COLO668 (cell line): ENCODE measurements around the gene ETS1.

Experiments
- DNase-seq: peaks from one replicate; lab custom pipeline; 2025; ENCODE audit not compliant: unreplicated experiment; lab: John Stamatoyannopoulos, UW

The ETS1 gene

GRCh38 chr11:128587415-128587814 lies at the start of gene ETS1:
ETS1 (minus strand) TSS chr11:128587558; CDS start chr11:128573130, 14,428 bp downstream.
- DNase-seq: no peak

- no peak for DNase-seq
Observed at GRCh38 chr11:128634395-128634794, 47.0 kb upstream of the ETS1 start.

GRCh38 chr11:128633384-128633965 lies 46.1 kb upstream of the ETS1 start:
- no peak for DNase-seq

- peak; percentile 34 for DNase-seq
Observed at GRCh38 chr11:128632141-128632791, 44.9 kb upstream of the ETS1 start.

- DNase-seq: peak; percentile 87
Observed at GRCh38 chr11:128630367-128631230, 43.2 kb upstream of the ETS1 start.

- no peak for DNase-seq
Observed at GRCh38 chr11:128629516-128630106, 42.3 kb upstream of the ETS1 start.

- no peak for DNase-seq
Observed at GRCh38 chr11:128628686-128629085, 41.3 kb upstream of the ETS1 start.

- no peak for DNase-seq
Observed at GRCh38 chr11:128628325-128628673, 40.9 kb upstream of the ETS1 start.

GRCh38 chr11:128627666-128628324 lies 40.4 kb upstream of the ETS1 start:
- DNase-seq: no peak

- no peak for DNase-seq
Observed at GRCh38 chr11:128626913-128627665, 39.7 kb upstream of the ETS1 start.

- DNase-seq: no peak
Observed at GRCh38 chr11:128625746-128626145, 38.4 kb upstream of the ETS1 start.

GRCh38 chr11:128625326-128625725 lies 38.0 kb upstream of the ETS1 start:
- no peak for DNase-seq

GRCh38 chr11:128624269-128625175 lies 37.2 kb upstream of the ETS1 start:
- peak; percentile 18 for DNase-seq

- DNase-seq: no peak
Observed at GRCh38 chr11:128623091-128623490, 35.7 kb upstream of the ETS1 start.

- DNase-seq: no peak
Observed at GRCh38 chr11:128621601-128622501, 34.5 kb upstream of the ETS1 start.

- no peak for DNase-seq
Observed at GRCh38 chr11:128620309-128621100, 33.1 kb upstream of the ETS1 start.

GRCh38 chr11:128619540-128620308 lies 32.4 kb upstream of the ETS1 start:
- DNase-seq: no peak
